H9 (cell line): ENCODE measurements around the gene IL20RA. TPM values are rescaled to one million over a fixed set of nuclear protein-coding genes. Genes with fewer than 3 reads are reported as not detected.

Experiments
- DNase-seq: peaks from one replicate; pipeline ENCODE4 v3.0.0-alpha.2; 2017
- H2AFZ ChIP-seq: one replicate; pipeline ENCODE4 v1.6.1; 2013; ENCODE audit warnings: mild to moderate bottlenecking, low read length, control low read depth, moderate library complexity
- H2AK5ac ChIP-seq: 2 replicates; pipeline ENCODE4 v1.6.1; 2013; ENCODE audit warnings: low read length, control low read depth, mixed read lengths; ENCODE audit not compliant: insufficient read length
- H2BK120ac ChIP-seq: one replicate; pipeline ENCODE4 v1.6.1; 2013; ENCODE audit warnings: low read depth, mild to moderate bottlenecking, low read length, control low read depth, inconsistent platforms; ENCODE audit not compliant: poor library complexity, severe bottlenecking
- H2BK12ac ChIP-seq: 2 replicates; pipeline ENCODE4 v1.6.1; 2013; ENCODE audit warnings: low read length, control low read depth, mixed read lengths, low read depth; ENCODE audit not compliant: insufficient read length
- H2BK15ac ChIP-seq: 2 replicates; pipeline ENCODE4 v1.6.1; 2013; ENCODE audit warnings: low read depth, low read length, control low read depth
- H2BK20ac ChIP-seq: one replicate; pipeline ENCODE4 v1.6.1; 2013; ENCODE audit warnings: low read depth, mild to moderate bottlenecking, low read length, control low read depth, inconsistent platforms; ENCODE audit not compliant: poor library complexity, severe bottlenecking
- H2BK5ac ChIP-seq: 2 replicates; pipeline ENCODE4 v1.6.1; 2013; ENCODE audit warnings: low read length, control low read depth, mixed read lengths; ENCODE audit not compliant: insufficient read length
- H3K14ac ChIP-seq: 2 replicates; pipeline ENCODE4 v1.6.1; 2013; ENCODE audit warnings: low read length, control low read depth; ENCODE audit not compliant: insufficient read depth
- H3K18ac ChIP-seq: 2 replicates; pipeline ENCODE4 v1.6.1; 2013; ENCODE audit warnings: low read depth, mild to moderate bottlenecking, mixed read lengths, low read length, control low read depth; ENCODE audit not compliant: insufficient read length
- H3K23ac ChIP-seq: 2 replicates; pipeline ENCODE4 v1.6.1; 2013; ENCODE audit warnings: low read length, control low read depth, mixed read lengths, low read depth; ENCODE audit not compliant: insufficient read length
- H3K23me2 ChIP-seq: 2 replicates; pipeline ENCODE4 v1.6.1; 2013; ENCODE audit warnings: low read depth, mild to moderate bottlenecking, mixed read lengths, low read length, control low read depth; ENCODE audit not compliant: insufficient read length, poor library complexity, severe bottlenecking
- H3K27ac ChIP-seq: 2 replicates; pipeline ENCODE4 v1.5.1; 2013; ENCODE audit warnings: low read length, control low read depth, mixed read lengths, low read depth; ENCODE audit not compliant: insufficient read length
- H3K27me3 ChIP-seq: 2 replicates; pipeline ENCODE4 v1.6.1; 2013; ENCODE audit warnings: low read length, control low read depth, inconsistent platforms; ENCODE audit not compliant: insufficient read depth
- H3K4ac ChIP-seq: 2 replicates; pipeline ENCODE4 v1.6.1; 2013; ENCODE audit warnings: low read depth, mild to moderate bottlenecking, control low read depth, inconsistent platforms, low read length, moderate library complexity
- H3K4me1 ChIP-seq: 2 replicates; pipeline ENCODE4 v1.6.1; 2013; ENCODE audit warnings: low read length, control low read depth, inconsistent platforms; ENCODE audit not compliant: insufficient read depth
- H3K4me2 ChIP-seq: 2 replicates; pipeline ENCODE4 v1.6.1; 2013; ENCODE audit warnings: low read length, control low read depth, mixed read lengths; ENCODE audit not compliant: insufficient read length, insufficient read depth
- H3K56ac ChIP-seq: 2 replicates; pipeline ENCODE4 v1.6.1; 2013; ENCODE audit warnings: low read depth, mild to moderate bottlenecking, mixed read lengths, low read length, control low read depth; ENCODE audit not compliant: insufficient read length
- H3K79me1 ChIP-seq: 2 replicates; pipeline ENCODE4 v1.6.1; 2013; ENCODE audit warnings: low read depth, mild to moderate bottlenecking, moderate library complexity, low read length, control low read depth, inconsistent platforms; ENCODE audit not compliant: insufficient read depth, poor library complexity, severe bottlenecking
- H3K79me2 ChIP-seq: 2 replicates; pipeline ENCODE4 v1.6.1; 2013; ENCODE audit warnings: low read length, control low read depth, inconsistent platforms; ENCODE audit not compliant: insufficient read depth
- H3K9ac ChIP-seq: 2 replicates; pipeline ENCODE4 v1.6.1; 2013; ENCODE audit warnings: low read length, control low read depth, mixed read lengths; ENCODE audit not compliant: insufficient read length; ENCODE audit errors: extremely low read depth
- H3K9me3 ChIP-seq: one replicate; pipeline ENCODE4 v1.6.1; 2013; ENCODE audit warnings: low read depth, low read length, inconsistent platforms; ENCODE audit not compliant: control insufficient read depth
- H3T11ph ChIP-seq: one replicate; pipeline ENCODE4 v1.6.1; 2013; ENCODE audit warnings: mild to moderate bottlenecking, low read length, control low read depth, inconsistent platforms
- H4K20me1 ChIP-seq: one replicate; pipeline ENCODE4 v1.6.1; 2013; ENCODE audit not compliant: control insufficient read depth, insufficient read length, insufficient read depth
- H4K5ac ChIP-seq: 2 replicates; pipeline ENCODE4 v1.6.1; 2013; ENCODE audit warnings: low read depth, mild to moderate bottlenecking, mixed read lengths, low read length, control low read depth; ENCODE audit not compliant: insufficient read length
- H4K8ac ChIP-seq: replicated peaks from 2 replicates; pipeline ENCODE4 v1.6.1; 2013; ENCODE audit warnings: low read length, control low read depth, mixed read lengths, low read depth; ENCODE audit not compliant: insufficient read length
- H4K91ac ChIP-seq: 2 replicates; pipeline ENCODE4 v1.6.1; 2013; ENCODE audit warnings: low read depth, mild to moderate bottlenecking, moderate library complexity, mixed read lengths, low read length, control low read depth; ENCODE audit not compliant: insufficient read length
- H3K27ac Mint-ChIP-seq, 3 experiments: 2 replicates in 2 of 3; 3 replicates in 1 of 3; pipeline ENCODE4 v1.8.0; 2020 to 2021; ENCODE audit warnings: mixed read lengths in 3 of 3, mild to moderate bottlenecking in 1 of 3, moderate library complexity in 1 of 3
- H3K27me3 Mint-ChIP-seq: 2 replicates; pipeline ENCODE4 v1.8.0; 2021; ENCODE audit warnings: low read depth, mild to moderate bottlenecking, moderate library complexity, mixed read lengths
- H3K36me3 Mint-ChIP-seq, 3 experiments: 2 replicates in 2 of 3; 3 replicates in 1 of 3; pipeline ENCODE4 v1.8.0; 2020 to 2021; ENCODE audit warnings: low read depth in 3 of 3, mixed read lengths in 3 of 3; ENCODE audit not compliant: insufficient read depth in 1 of 3
- H3K4me1 Mint-ChIP-seq, 2 experiments: 2 replicates each; pipeline ENCODE4 v1.8.0; 2020; ENCODE audit warnings: mixed read lengths in 2 of 2
- H3K4me3 Mint-ChIP-seq, 2 experiments: 2 replicates in 1 of 2; 3 replicates in 1 of 2; pipeline ENCODE4 v1.8.0; 2020 to 2021; ENCODE audit warnings: mild to moderate bottlenecking in 2 of 2, mixed read lengths in 2 of 2, moderate library complexity in 1 of 2
- H3K9me3 Mint-ChIP-seq, 2 experiments: 2 replicates in 1 of 2; 3 replicates in 1 of 2; pipeline ENCODE4 v1.8.0; 2020; ENCODE audit warnings: mild to moderate bottlenecking in 2 of 2, mixed read lengths in 2 of 2, moderate library complexity in 1 of 2
- WGBS: extraction: QIAGEN DNeasy Blood & Tissue Kit; methylation state at CpG from one replicate; pipeline ENCODE4 v1.1.7; 2013; ENCODE audit warnings: missing lambda C conversion rate, low lambda C conversion rate, mixed read lengths; ENCODE audit not compliant: insufficient read length; ENCODE audit errors: extremely low coverage; 5-methylcytosine and 5-hydroxymethylcytosine counted together
- total RNA-seq: library from RNA; stranded (reverse); gene quantifications from 2 replicates; pipeline ENCODE4 v1.2.1, GENCODE V29; 2021
- TF ChIP-seq, protein P1 (sequence below): fragments of 200-600 bp; sonication (generic); conservative IDR thresholded peaks from 3 replicates; pipeline ENCODE4 v1.8.0; 2021; ENCODE audit warnings: antibody characterized with exemption, mild to moderate bottlenecking

Gene IL20RA
- total RNA-seq, 1 experiment from 2014 or later, result 0.74 TPM

DNA sequence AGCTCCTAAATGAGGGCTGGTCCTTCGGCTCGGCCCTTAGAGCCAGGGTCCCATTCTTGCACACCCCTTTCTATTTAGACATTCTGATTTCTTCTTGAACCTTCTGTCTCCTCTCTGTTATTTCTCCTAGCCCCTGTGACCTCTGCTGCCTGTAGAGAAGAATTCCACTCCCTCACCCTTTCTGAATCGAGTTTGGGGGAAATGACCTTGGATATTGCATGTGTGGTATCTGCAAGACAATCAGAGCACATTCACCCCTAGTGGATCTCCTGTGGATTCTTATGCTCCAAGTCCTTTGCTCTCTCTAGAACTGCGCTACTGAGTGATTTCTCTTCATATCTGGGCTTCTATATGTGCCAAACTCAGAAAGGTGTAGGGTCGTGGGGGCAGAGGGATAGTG lies 67.7 kb downstream of the IL20RA start:
- peaks cover 3% of the 10 kb centered on the region for H3K4me1 ChIP-seq
- H3K4me1 Mint-ChIP-seq, result peaks cover 8% of the 10 kb centered on the region in 2 experiments
- no peaks in the 10 kb centered on the region for H3K79me1 ChIP-seq
- H3K9ac ChIP-seq, result no peak overlapping the region
- H2BK5ac ChIP-seq, result no peak overlapping the region
- H3K23me2 ChIP-seq, result no peaks in the 10 kb centered on the region
- no peak overlapping the region for H4K5ac ChIP-seq
- no peak overlapping the region for H2BK120ac ChIP-seq
- no peaks in the 10 kb centered on the region for H4K20me1 ChIP-seq
- no CpG with 5 or more reads among the region's 5 CpGs for WGBS
- H2AK5ac ChIP-seq, result no peak overlapping the region
- DNase-seq, result no peak
- no peak overlapping the region for H2BK15ac ChIP-seq
- no peak overlapping the region for H3K4ac ChIP-seq
- no peak overlapping the region for H3K56ac ChIP-seq
- H3K27ac ChIP-seq, result no peak overlapping the region
- H3K4me2 ChIP-seq, result no peak overlapping the region
- no peak overlapping the region for H2BK12ac ChIP-seq
- no peaks in the 10 kb centered on the region for H3K9me3 Mint-ChIP-seq
- no peak overlapping the region; a peak in 1 of 7 replicates for H3K27ac Mint-ChIP-seq
- H3K36me3 Mint-ChIP-seq, result no peaks in the 10 kb centered on the region
- no peak overlapping the region for H3K14ac ChIP-seq
- H3K18ac ChIP-seq, result no peak overlapping the region
- H4K8ac ChIP-seq, result no peak overlapping the region
- no peak overlapping the region for H3K23ac ChIP-seq
- TF ChIP-seq, protein P1, sequence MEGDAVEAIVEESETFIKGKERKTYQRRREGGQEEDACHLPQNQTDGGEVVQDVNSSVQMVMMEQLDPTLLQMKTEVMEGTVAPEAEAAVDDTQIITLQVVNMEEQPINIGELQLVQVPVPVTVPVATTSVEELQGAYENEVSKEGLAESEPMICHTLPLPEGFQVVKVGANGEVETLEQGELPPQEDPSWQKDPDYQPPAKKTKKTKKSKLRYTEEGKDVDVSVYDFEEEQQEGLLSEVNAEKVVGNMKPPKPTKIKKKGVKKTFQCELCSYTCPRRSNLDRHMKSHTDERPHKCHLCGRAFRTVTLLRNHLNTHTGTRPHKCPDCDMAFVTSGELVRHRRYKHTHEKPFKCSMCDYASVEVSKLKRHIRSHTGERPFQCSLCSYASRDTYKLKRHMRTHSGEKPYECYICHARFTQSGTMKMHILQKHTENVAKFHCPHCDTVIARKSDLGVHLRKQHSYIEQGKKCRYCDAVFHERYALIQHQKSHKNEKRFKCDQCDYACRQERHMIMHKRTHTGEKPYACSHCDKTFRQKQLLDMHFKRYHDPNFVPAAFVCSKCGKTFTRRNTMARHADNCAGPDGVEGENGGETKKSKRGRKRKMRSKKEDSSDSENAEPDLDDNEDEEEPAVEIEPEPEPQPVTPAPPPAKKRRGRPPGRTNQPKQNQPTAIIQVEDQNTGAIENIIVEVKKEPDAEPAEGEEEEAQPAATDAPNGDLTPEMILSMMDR, result no peak
- H2AFZ ChIP-seq, result peak overlapping the region; percentile 50
- H4K91ac ChIP-seq, result no peak overlapping the region
- no peak overlapping the region for H2BK20ac ChIP-seq
- H3K27me3 Mint-ChIP-seq, result no peaks in the 10 kb centered on the region
- H3K79me2 ChIP-seq, result no peaks in the 10 kb centered on the region
- H3K27me3 ChIP-seq, result no peaks in the 10 kb centered on the region
- no peak overlapping the region for H3K4me3 Mint-ChIP-seq
- no peaks in the 10 kb centered on the region for H3K9me3 ChIP-seq
- H3T11ph ChIP-seq, result no peak overlapping the region
